HG03175 (cell line): ENCODE results near the gene SYT1.
"Not testable (repeated sequence)": the region's sequence is repeated elsewhere in the genome, so short reads cannot be mapped to it uniquely, and the experiment has no call there.

Experiments used
- ATAC-seq: cut with Tn5 transposase; IDR thresholded peaks from one replicate; pipeline ENCODE4 v1.9.1; 2021; ENCODE audit warnings: mild to moderate bottlenecking, moderate library complexity; ENCODE audit not compliant: unreplicated experiment

Gene SYT1

GRCh38 chr12:78964521-78964920 lies 99.9 kb downstream of the SYT1 start:
- ATAC-seq = no peak

- ATAC-seq = no peak
Measured at GRCh38 chr12:78966062-78966461, 101.5 kb downstream of the SYT1 start.

GRCh38 chr12:78966926-78967325 lies 102.4 kb downstream of the SYT1 start:
- ATAC-seq = no peak

- no peak for ATAC-seq
Measured at GRCh38 chr12:78968226-78968625, 103.7 kb downstream of the SYT1 start.

- ATAC-seq = no peak
Measured at GRCh38 chr12:78970041-78970440, 105.5 kb downstream of the SYT1 start.

GRCh38 chr12:78977304-78977867 lies 112.8 kb downstream of the SYT1 start:
- no peak for ATAC-seq

- ATAC-seq = no peak
Measured at GRCh38 chr12:78994168-78994791, 129.7 kb downstream of the SYT1 start.

- no peak for ATAC-seq
Measured at GRCh38 chr12:79000501-79000900, 135.9 kb downstream of the SYT1 start.

- ATAC-seq = no peak
Measured at GRCh38 chr12:79001404-79001803, 136.8 kb downstream of the SYT1 start.

- no peak for ATAC-seq
Measured at GRCh38 chr12:79006306-79006705, 141.7 kb downstream of the SYT1 start.

GRCh38 chr12:79008591-79008990 lies 144.0 kb downstream of the SYT1 start:
- no peak for ATAC-seq

GRCh38 chr12:79012636-79013035 lies 148.1 kb downstream of the SYT1 start:
- ATAC-seq = no peak

- ATAC-seq = no peak
Measured at GRCh38 chr12:79016181-79016580, 151.6 kb downstream of the SYT1 start.

GRCh38 chr12:79019672-79020071 lies 155.1 kb downstream of the SYT1 start:
- peak; percentile 91 for ATAC-seq

- ATAC-seq = peak; percentile 28
Measured at GRCh38 chr12:79020106-79020505, 155.5 kb downstream of the SYT1 start.

GRCh38 chr12:79021021-79021420 lies 156.4 kb downstream of the SYT1 start:
- no peak for ATAC-seq

GRCh38 chr12:79023261-79023660 lies 158.7 kb downstream of the SYT1 start:
- no peak for ATAC-seq

GRCh38 chr12:79023784-79024183 lies 159.2 kb downstream of the SYT1 start:
- ATAC-seq = no peak

- ATAC-seq = no peak
Measured at GRCh38 chr12:79033788-79034187, 169.2 kb downstream of the SYT1 start.

- ATAC-seq = not testable (repeated sequence)
Measured at GRCh38 chr12:79044748-79045147, 180.2 kb downstream of the SYT1 start.

GRCh38 chr12:79045149-79045703 lies 180.7 kb downstream of the SYT1 start:
- ATAC-seq = not testable (repeated sequence)

GRCh38 chr12:79046021-79046420 lies 181.4 kb downstream of the SYT1 start:
- no peak for ATAC-seq

GRCh38 chr12:79048962-79049361 lies 184.4 kb downstream of the SYT1 start:
- no peak for ATAC-seq
